Hematopoietic multipotent progenitor cell treated with erythropoietin and hydrocortisone succinate and interleukin-3 and kit ligand, for 8 days (in vitro differentiated cells): Measurements from ENCODE around the gene RAE1.

Experiments
- DNase-seq: peaks from one replicate; pipeline ENCODE4 v3.0.0-alpha.2; 2015

Gene RAE1

DNA sequence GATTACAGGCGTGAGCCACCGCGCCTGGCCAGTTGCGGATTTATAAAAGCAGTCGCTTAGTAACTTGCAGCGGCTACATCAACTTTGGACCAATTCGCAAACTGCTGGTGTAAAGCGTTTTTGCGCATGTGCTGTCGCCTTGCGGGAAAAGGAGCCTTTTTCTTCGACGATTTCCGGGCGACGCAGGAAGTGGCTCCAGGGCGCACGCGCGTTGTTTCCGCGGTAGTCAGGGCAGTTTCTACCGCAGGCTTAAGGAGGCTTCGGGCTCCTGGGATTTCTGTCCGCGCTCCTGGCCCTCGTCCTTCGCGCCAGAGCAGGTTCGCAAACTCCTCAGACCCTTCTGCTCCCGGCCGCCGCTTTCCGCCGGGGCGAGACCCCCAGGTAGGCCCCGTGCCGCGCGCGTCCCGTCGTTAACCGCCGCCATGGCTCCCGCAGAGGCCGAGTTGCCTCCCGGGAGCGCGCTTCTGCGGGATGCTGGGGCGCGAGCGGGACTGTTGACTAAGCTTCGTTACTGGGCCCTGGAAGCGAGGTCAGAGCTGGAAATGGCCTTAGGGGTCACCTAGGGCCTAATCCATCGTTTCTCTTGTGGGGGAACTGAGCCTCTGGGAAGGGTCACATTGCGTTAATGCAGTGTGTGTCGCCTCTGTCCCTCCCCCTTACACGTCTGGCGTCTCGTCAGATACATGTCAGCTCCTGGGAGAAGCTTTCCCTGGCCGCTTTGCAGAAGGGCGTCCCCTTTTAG lies at the start of gene RAE1:
RAE1 (plus strand) TSS at position 214 of the 742 bp plus-strand sequence. CDS start 2,784 bp downstream, outside the sequence.
- peak; percentile 94 for DNase-seq

- DNase-seq: no peak
These were observed 44.3 kb upstream of the RAE1 start for GRCh38 chr20:57306747-57307146.

- DNase-seq: no peak
These were observed 42.4 kb upstream of the RAE1 start for GRCh38 chr20:57308451-57309271.

GRCh38 chr20:57309544-57310115 lies 41.4 kb upstream of the RAE1 start:
- DNase-seq: no peak

DNA sequence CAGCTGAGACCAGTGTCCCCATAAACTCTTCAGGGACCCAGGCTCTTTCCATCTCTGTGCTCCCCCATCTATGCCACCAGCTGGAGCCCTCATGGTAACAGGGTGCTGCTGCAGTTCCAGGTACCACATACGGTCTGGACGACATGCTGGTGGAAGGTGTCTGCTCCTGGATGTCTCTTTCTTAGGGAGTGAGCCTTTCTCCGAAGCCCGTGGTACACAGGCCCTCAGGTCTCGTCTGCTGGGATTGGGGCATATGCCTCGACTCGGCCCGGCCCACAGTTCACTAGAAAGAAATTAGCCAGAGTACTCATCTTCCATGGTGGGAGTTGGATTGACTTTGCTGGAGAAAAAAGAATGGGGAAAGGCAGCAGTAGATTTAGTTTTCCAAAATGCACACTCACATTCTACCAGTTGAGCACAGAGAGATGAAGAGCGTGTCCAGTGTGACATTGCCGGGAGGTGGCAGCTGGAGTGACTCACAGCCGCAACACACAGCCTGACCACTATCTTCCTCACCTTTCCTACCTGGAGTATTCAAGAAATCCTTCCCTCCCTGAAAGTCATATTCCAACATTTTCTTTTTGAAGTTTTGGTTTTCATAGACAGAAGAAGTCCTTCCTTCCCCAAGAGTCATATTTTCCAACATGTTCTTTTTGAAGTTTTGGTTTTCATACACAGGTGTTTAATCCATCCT lies 40.1 kb upstream of the RAE1 start:
- no peak for DNase-seq

- DNase-seq: no peak
These were observed 38.9 kb upstream of the RAE1 start for GRCh38 chr20:57312138-57312537.

DNA sequence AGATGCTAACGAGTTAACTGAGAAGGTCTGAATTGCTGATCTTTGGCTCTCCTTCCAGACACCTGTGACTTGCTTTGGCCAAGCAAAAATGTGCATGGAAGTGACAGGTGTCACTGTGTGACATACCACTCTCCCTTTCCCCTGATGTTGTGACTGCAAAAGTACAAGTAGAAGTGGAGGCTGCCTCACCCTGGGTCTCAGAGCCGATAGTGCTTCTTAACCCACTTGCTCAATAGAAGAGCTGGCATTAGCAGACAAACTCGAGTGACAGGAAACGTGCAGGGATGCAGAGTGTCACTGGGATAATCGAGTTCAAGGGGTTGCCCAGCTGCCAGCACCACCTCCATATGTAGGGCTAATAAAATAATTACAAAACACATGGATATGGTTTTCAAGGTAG lies 37.8 kb upstream of the RAE1 start:
- DNase-seq: no peak

- DNase-seq: no peak
These were observed 37.1 kb upstream of the RAE1 start for GRCh38 chr20:57313951-57314350.

GRCh38 chr20:57315083-57315975 lies 35.7 kb upstream of the RAE1 start:
- DNase-seq: no peak

DNA sequence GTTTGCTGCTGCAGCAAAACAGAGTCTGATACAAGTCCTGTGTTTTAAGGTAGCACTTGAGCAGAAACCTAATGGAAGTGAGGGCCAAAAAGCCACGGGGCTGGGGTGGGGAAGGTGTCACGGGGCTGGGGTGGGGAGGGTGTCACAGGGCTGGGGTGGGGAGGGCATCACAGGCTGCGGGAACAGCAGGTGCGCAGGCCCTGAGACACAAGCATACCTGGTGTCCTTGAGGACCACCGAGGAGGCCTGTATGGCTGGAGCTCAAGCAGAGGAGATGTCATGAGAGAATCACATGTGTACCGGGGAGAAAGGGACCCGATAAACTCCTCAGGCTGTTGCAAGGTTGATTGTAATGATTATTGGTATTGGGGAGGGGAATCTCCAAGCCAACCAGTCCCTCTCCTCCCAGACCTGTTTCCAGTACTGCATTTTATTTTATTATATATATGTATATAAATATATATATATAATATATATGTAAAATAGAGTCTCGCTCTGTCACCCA lies 35.0 kb upstream of the RAE1 start:
- DNase-seq: no peak

- no peak for DNase-seq
These were observed 34.3 kb upstream of the RAE1 start for GRCh38 chr20:57316795-57317201.

- DNase-seq: no peak
These were observed 33.7 kb upstream of the RAE1 start for GRCh38 chr20:57317316-57317788.

DNA sequence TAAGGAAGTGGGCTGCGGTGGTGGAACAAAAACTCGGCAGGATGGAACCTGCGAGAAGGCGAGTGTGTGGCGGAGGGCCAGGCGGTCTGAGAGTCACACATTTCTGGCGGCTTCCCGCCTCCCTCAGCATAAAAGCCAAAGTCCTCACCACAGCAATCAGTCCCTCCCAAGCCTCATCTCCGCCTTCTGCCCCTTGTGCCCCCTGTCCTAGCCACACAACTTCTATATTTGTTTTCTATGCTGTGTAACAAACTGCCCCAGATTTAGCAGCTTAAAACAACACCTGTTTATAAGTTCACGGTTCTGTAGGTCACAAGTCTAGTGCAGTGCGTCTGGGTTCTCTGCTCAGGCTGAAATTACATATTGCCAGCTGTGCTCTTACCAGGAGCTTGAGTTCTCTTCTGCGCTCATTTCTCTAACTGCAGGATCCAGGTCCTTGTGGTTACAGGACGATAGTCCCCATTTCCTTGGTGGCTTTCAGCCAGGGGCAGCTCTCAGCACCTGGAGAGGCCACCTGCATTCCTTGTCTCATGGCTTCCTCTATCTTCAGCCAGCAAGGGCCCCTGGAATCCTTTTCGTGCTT lies 33.2 kb upstream of the RAE1 start:
- no peak for DNase-seq

DNA sequence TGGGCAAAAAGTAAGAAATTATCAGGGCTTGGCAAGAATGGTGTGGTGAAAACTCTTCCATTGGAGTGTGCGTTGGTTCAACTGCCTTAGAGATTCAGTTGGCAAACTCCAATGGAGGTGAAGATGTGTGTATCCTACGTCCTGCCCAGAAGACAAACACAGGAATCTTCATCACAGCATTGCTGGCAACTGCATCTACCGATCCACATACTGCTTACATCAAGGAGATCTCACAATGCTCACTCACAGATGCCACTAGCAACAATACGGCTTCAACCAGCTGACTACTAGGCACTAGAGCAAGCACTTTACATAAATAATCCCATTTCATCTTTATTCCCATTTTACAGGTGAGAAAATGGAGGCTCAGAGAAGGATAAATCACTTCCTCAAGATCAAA lies 31.5 kb upstream of the RAE1 start:
- DNase-seq: no peak

- DNase-seq: no peak
These were observed 30.7 kb upstream of the RAE1 start for GRCh38 chr20:57320358-57320757.

DNA sequence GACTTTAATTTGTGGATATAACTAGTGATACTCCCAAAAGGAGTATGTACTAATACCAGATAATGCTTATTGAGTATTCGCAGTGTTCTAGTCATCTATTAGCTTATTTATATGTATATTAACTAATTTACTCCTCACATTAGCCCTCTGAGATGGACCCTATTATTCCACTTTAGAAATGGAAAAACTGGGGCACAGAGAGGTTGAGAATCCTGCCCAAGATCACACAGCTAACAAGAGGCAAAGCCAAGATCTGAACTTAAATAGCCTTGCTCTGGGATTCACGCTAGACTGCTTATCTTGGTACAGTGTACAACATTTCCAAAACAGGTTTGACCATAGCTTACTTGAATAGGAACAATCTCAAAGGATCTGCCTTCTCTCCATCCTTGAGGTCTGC lies 29.9 kb upstream of the RAE1 start:
- no peak for DNase-seq

GRCh38 chr20:57322476-57322875 lies 28.6 kb upstream of the RAE1 start:
- no peak for DNase-seq

DNA sequence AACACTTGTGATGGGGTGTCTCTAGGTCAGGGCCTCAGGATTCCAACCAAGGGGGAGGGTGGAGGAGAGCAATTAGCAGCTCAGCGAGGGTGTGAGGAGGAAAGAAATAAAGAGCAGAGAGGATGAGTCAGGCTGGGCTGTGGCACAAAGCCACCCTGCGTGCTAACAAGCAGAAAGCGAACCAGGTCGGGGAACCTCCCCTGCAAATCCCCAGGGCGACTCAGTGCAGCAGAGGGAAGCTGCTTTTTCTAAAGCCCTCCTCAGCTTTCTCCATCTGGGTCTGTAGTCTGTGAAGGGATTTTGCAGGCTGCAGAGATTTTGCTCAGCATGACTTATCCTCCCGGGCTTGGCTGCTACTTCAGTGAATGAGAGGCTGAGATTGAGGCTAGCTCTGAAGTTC lies 28.0 kb upstream of the RAE1 start:
- DNase-seq: no peak

- no peak for DNase-seq
These were observed 25.3 kb upstream of the RAE1 start for GRCh38 chr20:57325632-57326356.

DNA sequence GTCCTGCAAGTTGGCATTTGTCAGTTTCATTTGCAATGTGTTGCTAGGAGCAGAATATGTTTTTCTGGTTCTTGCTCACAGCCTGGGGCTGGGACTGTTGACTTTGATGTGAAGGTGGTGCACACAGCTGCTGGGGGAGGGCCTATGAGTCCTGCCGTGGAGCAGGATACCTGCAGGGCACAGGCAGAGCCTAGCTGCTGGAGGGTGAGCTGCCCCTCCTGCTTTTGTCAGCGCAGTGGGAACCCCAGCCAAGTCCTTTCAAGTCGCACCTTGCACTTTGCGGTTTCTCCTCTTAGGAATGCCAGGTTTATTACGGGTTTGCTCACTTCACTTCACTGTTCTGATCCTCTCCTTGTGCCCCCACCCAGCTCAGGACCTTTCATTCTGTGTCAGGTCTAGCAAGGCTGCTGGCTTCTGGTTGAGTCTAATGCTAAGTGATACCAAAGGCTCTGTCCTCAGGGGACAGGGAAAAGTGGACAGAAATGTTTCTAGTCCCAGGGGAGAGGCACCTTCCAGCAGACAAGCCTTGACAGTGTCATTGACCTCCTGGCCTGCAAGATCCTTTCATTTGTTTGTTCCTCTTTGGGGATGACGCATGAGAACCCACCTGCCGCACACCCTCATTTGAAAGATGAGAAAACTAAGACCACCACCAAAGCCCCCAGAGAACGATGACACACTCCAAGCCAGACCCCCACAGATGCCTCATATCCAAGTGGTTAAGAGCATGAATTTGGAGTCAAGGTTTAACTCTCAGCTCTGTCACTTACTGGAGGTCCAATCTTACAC lies 24.2 kb upstream of the RAE1 start:
- DNase-seq: no peak
